Skeletal muscle tissue (tissue), 4 donors: Measurements from ENCODE around the gene GPR61. TPM values are rescaled to one million over a fixed set of nuclear protein-coding genes. Genes with fewer than 3 reads are reported as not detected.

Source experiments
- H3K27ac ChIP-seq: one replicate; pipeline ENCODE4 v1.7.0; 2013; ENCODE audit warnings: mild to moderate bottlenecking, low read depth, low read length, inconsistent platforms
- H3K27me3 ChIP-seq, 3 donors: one replicate each; pipeline ENCODE4 v1.7.0; 2013; ENCODE audit warnings: low read length in 3 of 3; ENCODE audit not compliant: control insufficient read depth in 3 of 3, insufficient read depth in 3 of 3
- H3K36me3 ChIP-seq, 3 donors: one replicate each; pipeline ENCODE4 v1.7.0; 2013; ENCODE audit warnings: low read length in 3 of 3; ENCODE audit not compliant: control insufficient read depth in 3 of 3, insufficient read depth in 3 of 3
- H3K4me1 ChIP-seq, 3 donors: one replicate each; pipeline ENCODE4 v1.7.0; 2013; ENCODE audit warnings: low read length in 3 of 3, mild to moderate bottlenecking in 3 of 3; ENCODE audit not compliant: control insufficient read depth in 3 of 3, insufficient read depth in 3 of 3
- H3K4me3 ChIP-seq, 3 donors: one replicate each; pipeline ENCODE4 v1.7.0; 2013; ENCODE audit warnings: low read length in 3 of 3
- H3K9ac ChIP-seq, 3 donors: one replicate each; pipeline ENCODE4 v1.7.0; 2013; ENCODE audit warnings: low read length in 3 of 3, mild to moderate bottlenecking in 3 of 3, moderate library complexity in 2 of 3, low read depth in 1 of 3
- H3K9me3 ChIP-seq, 3 donors: one replicate each; pipeline ENCODE4 v1.7.0; 2013; ENCODE audit warnings: low read length in 3 of 3; ENCODE audit not compliant: control insufficient read depth in 3 of 3
- total RNA-seq: library from RNA; depleted of rRNA; stranded (reverse); fragments of >200 nt; gene quantifications from one replicate; pipeline ENCODE4 v1.2.3, GENCODE V29; 2014
- donor health status: Osteomylitis.

The GPR61 gene
- total RNA-seq, 1 donor from 2014 or later = 0.52 TPM

DNA sequence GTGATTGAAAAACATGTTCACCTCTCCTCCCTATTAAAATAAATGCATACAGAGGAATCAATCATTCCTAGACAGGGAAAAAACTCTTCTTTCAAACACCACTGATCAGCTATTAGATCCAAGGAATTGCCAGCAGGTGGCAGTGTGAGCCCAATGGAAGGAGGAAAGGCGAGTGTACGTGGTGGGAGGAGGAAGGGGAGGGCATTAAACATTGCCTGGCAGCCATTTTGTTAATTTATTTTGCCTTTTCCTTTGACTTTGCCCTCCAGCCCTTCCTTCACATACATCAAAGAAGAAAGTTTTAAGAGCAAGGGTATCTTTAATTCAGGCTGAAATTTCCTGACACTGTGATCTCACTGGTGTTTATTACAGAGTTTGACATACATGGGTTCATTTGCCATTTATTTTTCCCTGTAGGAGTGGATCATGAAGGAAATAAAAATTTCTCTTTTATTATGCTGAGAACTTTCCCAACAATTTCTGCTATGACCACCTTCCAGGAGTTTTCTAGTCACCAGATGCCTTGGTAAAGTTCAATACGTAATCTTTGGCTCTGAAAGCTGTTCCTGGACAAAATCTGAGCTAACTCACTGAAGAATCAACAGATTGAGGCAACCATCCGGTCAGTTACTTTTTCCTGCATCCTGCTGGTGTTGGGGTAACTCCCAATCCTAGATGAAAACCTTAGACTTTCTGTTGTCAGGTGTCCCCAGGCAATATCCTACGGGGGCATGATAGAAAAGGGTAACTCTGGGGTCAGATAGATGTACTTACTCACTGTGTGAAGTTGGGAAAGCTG, 6.8 kb downstream of the GPR61 start:
- Histone ChIP-seq H3K4me1 (peaks cover 18 to 28% (median 24%) of the 10 kb centered on the region in 3 donors), H3K9me3 (no peaks in the 10 kb centered on the region), H3K27ac (peak overlapping the region; percentile 97), H3K36me3 (no peaks in the 10 kb centered on the region), H3K4me3 (peak overlapping the region; percentile 96 to 98 (median 98)), H3K9ac (peak overlapping the region; percentile 71 to 96 (median 95)), H3K27me3 (no peaks in the 10 kb centered on the region)

DNA sequence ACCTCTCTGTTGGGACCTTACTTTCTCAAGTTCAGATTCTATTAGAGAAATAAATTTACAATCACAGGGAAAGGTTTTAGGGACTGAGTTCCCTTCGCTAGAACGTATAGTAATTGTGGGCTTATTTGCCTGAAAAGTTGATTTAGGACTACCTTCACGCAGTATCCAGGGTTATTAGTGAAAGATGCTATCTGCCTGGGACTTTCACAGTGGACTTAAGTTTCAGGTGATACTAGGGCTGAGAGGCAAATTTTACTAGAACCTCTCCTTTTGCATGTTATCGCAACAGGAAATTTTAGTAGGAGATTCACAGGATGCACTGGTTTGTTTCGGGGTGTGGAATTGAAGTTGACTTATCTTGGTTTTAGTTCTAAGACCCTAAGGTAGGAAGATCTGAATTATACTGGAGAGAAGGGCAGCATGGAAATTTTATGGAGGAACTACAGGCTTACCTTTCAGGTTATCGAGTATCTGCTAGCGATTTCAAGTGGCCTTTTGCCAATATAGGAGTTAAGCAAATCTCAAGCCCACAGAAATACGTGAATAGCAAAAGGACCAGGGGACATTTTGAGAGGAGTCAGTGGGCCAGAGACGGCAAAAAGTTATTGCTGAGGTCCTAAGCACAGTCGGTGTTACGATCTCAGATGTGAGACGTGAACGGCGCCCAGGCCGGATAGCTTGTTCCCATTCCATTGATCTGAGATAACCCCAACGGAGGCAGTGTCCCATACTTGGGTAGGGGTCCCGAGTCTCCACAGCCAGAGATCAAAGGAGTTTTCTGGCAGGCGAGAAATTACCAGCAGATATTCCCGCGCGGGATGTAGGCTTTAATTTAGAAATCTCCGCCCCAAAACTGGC, 8.0 kb downstream of the GPR61 start:
- H3K9me3 ChIP-seq = no peaks in the 10 kb centered on the region
- no peaks in the 10 kb centered on the region for H3K27me3 ChIP-seq
- H3K4me1 ChIP-seq = peaks cover 13 to 24% (median 22%) of the 10 kb centered on the region in 3 donors
- peak overlapping the region; percentile 96 to 98 (median 98) for H3K4me3 ChIP-seq
- peak overlapping the region; percentile 95 to 98 (median 96) for H3K9ac ChIP-seq
- H3K36me3 ChIP-seq = no peaks in the 10 kb centered on the region
- H3K27ac ChIP-seq = peak overlapping the region; percentile 97

DNA sequence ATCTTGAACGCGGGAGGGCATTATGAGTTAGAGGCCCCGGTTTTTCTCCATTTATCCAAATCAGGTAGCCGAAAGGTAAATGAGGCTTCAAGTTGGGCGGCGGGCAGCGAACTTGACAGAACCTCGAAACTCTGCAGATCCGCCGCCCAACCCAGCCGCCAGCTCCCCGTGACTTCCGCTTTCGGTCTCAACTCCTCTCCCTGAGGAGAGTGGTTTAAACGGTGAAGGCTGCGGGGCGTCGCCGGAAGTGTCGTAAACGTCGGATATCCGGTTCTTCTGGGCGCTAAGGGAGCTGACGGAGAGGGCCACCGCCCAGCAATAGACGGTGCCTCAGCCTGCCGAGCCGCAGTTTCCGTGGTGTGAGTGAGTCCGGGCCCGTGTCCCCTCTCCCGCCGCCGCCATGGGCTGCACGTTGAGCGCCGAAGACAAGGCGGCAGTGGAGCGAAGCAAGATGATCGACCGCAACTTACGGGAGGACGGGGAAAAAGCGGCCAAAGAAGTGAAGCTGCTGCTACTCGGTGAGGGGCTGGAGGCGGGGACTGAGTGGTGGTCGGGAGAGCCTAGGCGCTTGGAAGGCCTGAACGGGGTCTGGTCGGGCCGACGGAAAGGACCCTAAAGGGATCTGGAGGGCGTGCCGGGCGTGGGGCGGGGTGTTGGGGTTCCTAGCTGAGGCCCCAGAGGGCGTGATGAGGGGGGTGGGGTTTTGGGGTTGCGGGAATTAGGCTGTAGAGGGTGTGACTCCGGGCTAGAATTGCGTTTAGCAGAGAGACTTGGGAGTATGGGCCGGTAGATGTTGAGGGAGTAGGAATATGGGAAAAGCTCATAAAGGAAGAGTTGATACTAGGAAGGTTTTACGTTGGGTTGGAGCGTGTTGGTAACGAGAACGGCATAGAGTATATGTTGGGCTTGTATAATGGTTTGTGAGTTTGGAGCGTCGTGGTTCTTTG, 8.9 kb downstream of the GPR61 start, which contains the start of gene GNAI3:
Gene GNAI3, plus strand, starts transcription at position 295 of the 947 bp plus-strand sequence. Its CDS starts 106 bp downstream, at position 401.
- Histone ChIP-seq H3K27ac (peak within 1 kb of the TSS; percentile 97), H3K4me3 (peak within 1 kb of the TSS; percentile 96 to 98 (median 98)), H3K9me3 (no peaks in the 10 kb centered on the region), H3K27me3 (no peaks in the 10 kb centered on the region), H3K9ac (peak within 1 kb of the TSS; percentile 95 to 98 (median 96)), H3K4me1 (peaks cover 13 to 24% (median 22%) of the 10 kb centered on the region in 3 donors), H3K36me3 (no peaks in the 10 kb centered on the region)

DNA sequence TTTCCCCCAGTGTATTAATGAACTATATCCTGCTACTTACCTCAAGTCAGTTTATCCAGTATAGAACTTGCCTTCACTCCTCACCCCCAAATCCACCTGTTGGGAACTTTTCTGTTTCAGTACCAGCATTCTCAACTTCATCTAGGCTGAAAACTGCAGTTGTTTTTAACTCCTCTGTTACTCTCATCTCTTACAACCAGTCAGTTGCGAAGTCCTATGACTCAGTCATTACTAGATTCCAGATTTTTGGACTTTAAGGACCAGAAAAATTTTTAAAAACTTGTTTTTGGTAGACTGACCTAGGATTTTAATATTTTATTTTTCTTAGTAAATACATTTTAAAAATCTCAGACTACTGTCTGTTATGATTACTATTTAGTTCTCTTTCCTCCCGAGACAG, 16.9 kb downstream of the GPR61 start:
- peaks cover 5 to 8% (median 6%) of the 10 kb centered on the region in 3 donors for H3K4me1 ChIP-seq
- no peak overlapping the region for H3K27ac ChIP-seq
- no peak overlapping the region for H3K4me3 ChIP-seq
- no peaks in the 10 kb centered on the region for H3K36me3 ChIP-seq
- no peaks in the 10 kb centered on the region for H3K9me3 ChIP-seq
- H3K9ac ChIP-seq = no peak overlapping the region
- no peaks in the 10 kb centered on the region for H3K27me3 ChIP-seq

DNA sequence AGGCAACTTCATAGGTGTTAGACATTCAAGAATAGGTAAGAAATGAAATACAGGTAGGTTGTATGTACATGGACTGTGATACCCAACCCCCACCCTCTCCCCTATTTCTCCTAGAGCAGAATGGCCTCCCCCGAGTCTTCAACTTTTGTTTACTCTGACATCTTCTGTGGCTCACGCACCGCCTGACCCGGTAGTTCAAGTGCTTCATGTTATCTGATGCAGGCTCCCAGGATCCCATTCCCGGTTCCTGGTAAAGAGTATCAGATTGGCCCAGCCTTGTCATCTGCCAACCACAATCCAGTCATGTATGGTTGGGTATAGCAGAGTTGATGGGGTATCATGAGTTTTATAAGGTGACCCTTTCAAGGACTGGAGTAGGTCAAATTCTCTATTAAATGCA, 17.8 kb downstream of the GPR61 start:
- H3K27me3 ChIP-seq = no peaks in the 10 kb centered on the region
- H3K9ac ChIP-seq = no peak overlapping the region
- no peak overlapping the region for H3K27ac ChIP-seq
- H3K36me3 ChIP-seq = no peaks in the 10 kb centered on the region
- H3K4me1 ChIP-seq = peaks cover 5 to 11% (median 6%) of the 10 kb centered on the region in 3 donors
- no peaks in the 10 kb centered on the region for H3K9me3 ChIP-seq
- no peak overlapping the region for H3K4me3 ChIP-seq

DNA sequence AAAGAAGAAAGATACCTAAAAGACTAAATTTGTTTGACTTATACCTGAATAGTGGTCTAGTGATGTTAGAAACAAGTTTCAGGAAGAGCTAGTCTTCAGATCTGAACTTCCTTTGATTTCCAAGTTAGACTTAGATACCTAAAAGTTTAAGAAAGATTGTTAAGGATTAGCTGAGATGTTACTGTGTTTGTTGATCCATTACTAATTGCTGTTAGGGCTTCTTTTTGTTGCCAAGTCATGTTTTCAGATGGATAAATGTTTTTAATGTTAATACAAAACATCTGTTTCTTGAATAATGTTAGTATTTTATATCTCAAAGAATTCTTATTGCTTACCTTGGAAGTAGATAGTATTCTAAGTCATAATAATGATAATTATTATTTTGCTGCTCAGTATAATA, 20.3 kb downstream of the GPR61 start:
- no peaks in the 10 kb centered on the region for H3K36me3 ChIP-seq
- H3K4me3 ChIP-seq = no peak overlapping the region
- no peaks in the 10 kb centered on the region for H3K27me3 ChIP-seq
- no peak overlapping the region for H3K9ac ChIP-seq
- H3K27ac ChIP-seq = no peak overlapping the region
- no peaks in the 10 kb centered on the region for H3K9me3 ChIP-seq
- peaks cover 12 to 21% (median 18%) of the 10 kb centered on the region in 3 donors for H3K4me1 ChIP-seq

DNA sequence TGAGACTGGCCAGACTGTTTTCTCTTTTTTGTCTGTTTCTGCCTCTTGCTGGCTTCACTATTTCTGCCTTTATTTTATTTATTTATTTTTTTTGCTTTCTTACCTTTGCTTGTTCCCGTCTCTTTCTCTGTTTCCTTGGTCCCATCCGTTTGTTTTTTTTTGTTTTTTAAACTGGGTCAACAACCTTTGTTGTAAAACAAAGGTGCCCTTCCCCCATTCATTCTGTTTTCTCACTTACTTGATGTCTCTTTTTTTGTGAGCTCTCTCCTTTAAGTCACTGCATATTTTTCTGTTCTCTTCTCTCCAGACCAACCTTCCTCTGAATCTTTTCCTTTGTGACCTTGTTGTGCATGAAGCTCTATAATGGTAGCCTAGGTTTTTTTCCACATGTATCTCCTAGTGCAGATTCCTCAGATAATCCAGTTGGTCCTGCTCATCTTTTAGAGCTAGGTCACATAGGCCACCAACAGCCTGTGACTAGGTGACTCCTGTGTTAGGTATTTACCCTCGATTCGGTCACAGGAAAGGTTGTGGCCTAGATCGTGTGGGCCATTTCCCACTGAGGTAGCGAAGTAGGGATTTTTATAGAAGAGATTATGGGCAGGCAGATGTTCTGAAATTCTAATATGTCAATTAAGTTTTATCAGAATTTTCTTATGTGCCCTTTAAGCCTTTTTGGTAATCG, 24.7 kb downstream of the GPR61 start:
- no peaks in the 10 kb centered on the region for H3K27me3 ChIP-seq
- H3K4me1 ChIP-seq = peaks cover 23 to 33% (median 30%) of the 10 kb centered on the region in 3 donors
- H3K27ac ChIP-seq = no peak overlapping the region
- no peak overlapping the region for H3K4me3 ChIP-seq
- H3K9ac ChIP-seq = no peak overlapping the region
- H3K36me3 ChIP-seq = no peaks in the 10 kb centered on the region
- no peaks in the 10 kb centered on the region for H3K9me3 ChIP-seq

DNA sequence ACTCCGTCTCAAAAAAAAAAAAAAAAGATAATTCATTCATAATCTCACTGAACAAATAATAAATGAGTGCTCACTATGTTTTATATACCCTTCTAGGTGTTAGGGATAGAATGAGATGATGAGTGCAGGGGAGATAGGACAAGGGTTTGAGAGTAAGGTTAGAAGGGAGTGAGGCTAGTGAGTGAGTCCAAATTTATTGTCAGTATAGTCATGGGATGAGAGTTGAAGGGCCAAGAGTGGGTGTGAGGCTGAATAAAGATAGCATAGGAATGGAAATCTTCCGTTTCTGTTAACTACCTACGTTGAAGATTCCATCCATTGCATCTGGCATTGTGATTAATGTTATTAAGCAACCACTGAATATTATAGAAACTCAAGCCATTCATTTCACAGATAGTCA, 25.6 kb downstream of the GPR61 start:
- Histone ChIP-seq H3K4me1 (peaks cover 19 to 31% (median 26%) of the 10 kb centered on the region in 3 donors), H3K9ac (no peak overlapping the region), H3K36me3 (no peaks in the 10 kb centered on the region), H3K27me3 (no peaks in the 10 kb centered on the region), H3K4me3 (no peak overlapping the region), H3K9me3 (no peaks in the 10 kb centered on the region), H3K27ac (no peak overlapping the region)

DNA sequence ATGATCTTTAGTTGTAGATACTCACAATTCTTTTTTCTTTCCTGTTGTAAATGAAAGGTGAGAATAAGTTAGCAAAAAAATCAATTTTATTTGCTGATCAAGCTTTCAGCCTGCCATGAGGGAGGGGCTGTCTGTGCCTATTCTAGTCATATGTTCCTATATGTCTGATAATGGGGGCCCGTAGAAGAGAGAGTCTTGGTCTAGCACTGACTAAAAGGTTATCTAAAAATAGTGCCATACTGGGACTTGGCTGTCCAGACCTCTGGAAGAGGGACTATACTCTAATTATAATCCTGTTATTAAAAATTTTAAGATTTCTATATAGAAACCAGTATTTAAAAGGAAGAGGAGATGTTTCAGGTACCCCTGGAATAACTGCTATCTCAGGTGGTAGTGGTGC, 27.3 kb downstream of the GPR61 start:
- H3K9ac ChIP-seq = peak overlapping the region in 2 of 3 donors; percentile 21 to 41
- H3K9me3 ChIP-seq = no peaks in the 10 kb centered on the region
- peaks cover 28 to 33% (median 29%) of the 10 kb centered on the region in 3 donors for H3K4me1 ChIP-seq
- H3K4me3 ChIP-seq = peak overlapping the region in 1 of 3 donors; percentile 14
- H3K27me3 ChIP-seq = no peaks in the 10 kb centered on the region
- no peaks in the 10 kb centered on the region for H3K36me3 ChIP-seq
- no peak overlapping the region for H3K27ac ChIP-seq
